Activated CD4-positive, CD25-positive, alpha-beta regulatory T cell treated with anti-CD3 and anti-CD28 coated beads, Interleukin-2, amount 50 U/mL, for 24 hours (primary cell): ENCODE data around the gene MAP4K3.

ENCODE experiments used
- ATAC-seq, 2 donors: fragments of 150-1000 bp; cut with Tn5 transposase; one replicate each; pipeline ENCODE4 v1.10.0; 2021; ENCODE audit warnings: mild to moderate bottlenecking in 1 of 2, moderate library complexity in 1 of 2

Gene MAP4K3

DNA sequence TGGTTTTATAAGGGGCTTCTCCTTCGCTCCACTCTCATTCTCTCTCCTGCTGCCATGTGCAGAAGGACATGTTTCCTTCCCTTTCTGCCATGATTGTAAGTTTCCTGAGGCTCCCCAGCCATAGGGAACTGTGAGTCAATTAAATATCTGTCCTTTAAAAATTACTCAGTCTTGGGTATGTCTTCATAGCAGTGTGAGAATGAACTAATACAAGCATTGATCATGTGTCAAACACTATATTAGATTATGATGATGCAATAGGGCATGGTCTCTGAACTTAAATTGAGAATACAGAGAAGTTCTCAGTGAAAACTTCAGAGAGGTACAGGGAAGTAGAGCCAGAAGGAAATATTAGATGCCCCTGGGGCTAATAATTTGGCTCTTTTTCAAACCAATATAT lies 5.9 kb upstream of the MAP4K3 start:
- ATAC-seq = no peak

- peak; percentile 67 to 70 for ATAC-seq
Measured at GRCh38 chr2:39437522-39438296, 624 bp upstream of the MAP4K3 start.

DNA sequence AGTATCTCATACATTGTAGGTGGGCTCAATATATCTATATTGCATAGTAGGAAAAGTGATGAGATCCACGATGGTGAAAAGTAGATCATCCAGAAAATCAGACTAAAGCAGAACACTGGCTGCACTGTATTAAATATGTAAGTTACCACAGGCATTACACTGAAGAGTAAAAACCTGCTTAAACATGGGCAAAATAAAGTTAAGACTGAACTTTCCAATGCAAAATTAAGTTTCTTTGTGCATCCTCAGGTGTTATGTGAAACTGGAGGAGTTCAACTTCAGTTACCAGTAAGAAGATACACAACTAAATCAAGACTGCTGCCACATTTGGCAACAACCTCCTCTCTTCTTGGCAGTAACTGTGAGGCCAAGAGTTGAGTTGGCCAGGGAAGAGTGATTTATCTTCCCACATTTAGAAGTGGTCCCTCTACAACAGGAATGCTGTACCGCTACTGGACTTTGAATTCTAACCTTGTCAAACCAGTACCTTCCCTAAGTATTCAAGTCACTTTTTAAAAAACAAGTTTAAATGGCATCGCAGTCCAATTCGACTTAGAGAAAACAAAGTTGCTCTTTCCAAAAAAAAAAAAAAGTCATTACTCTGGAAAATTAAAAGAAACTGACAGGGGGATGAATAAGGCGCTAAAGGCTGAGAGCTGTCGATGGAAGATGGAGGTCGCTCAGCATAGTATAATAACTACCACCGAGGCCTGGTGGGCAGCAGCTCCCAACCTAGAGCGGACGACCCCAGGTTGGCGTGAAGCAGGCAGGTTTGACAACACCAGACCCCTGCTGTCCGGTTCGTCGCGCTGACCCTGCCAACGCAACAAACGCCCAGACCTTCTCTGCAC lies 1.1 kb downstream of the MAP4K3 start:
- no peak for ATAC-seq

DNA sequence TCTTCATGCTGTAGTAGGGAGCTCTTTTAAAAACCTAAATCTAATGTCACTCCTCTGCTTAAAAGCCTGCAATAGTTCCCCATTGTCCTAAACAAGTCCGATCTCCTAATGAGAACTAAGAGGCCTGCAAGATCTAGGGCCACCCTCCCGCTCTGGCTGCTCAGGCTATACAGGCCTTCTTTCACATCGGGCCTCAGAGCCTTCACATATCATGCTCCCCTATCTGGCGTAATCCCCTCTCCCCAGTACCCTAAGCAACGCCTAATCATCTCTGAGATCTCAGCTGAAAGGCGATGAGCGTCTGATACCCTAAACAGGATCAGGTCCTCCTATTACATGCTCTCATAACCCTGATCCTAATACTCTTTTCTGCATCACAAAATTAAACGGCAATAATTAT lies 1.9 kb downstream of the MAP4K3 start:
- ATAC-seq = no peak

GRCh38 chr2:39434233-39434897 lies 2.7 kb downstream of the MAP4K3 start:
- ATAC-seq = no peak

GRCh38 chr2:39433586-39434195 lies 3.4 kb downstream of the MAP4K3 start:
- ATAC-seq = no peak

GRCh38 chr2:39432701-39433100 lies 4.4 kb downstream of the MAP4K3 start:
- ATAC-seq = no peak

GRCh38 chr2:39431592-39432316 lies 5.3 kb downstream of the MAP4K3 start:
- ATAC-seq = peak; percentile 30 to 58

DNA sequence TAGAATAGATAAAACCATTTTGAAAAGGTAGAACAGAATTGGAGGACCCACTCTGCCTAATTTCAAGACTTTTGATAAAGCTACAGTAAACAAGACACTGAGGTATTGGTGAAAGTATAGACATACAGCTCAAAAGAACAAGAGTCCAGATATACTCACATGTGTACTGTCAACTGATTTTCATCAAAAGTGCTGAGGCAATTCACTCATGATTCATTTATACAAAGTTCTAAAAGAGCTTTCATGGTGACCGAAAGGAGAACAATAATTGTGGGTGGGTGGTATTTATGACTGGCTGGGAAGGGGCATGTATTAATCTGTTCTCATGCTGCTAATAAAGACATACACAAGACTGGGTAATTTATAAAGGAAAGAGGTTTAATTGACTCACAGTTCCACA lies 7.3 kb downstream of the MAP4K3 start:
- ATAC-seq = peak; percentile 64 to 72

DNA sequence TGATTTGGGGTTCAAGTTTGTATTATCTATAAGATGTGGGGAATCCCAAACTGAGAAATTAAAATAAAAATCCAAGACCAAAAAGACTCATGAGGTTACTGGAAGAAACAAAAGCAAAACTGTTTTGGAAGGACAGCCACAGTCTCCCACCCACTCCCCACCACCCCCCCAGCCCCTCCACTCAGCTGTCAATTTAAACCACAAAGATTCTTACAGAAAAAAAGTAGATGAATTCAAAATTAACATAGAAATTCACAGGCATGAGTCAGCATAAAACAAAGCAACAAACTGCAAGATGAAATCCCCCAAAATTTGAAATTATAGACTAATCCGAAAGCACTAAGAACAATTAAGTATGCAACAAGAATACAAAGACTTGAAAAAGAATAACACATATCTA lies 12.1 kb downstream of the MAP4K3 start:
- no peak for ATAC-seq

GRCh38 chr2:39422700-39423099 lies 14.4 kb downstream of the MAP4K3 start:
- ATAC-seq = no peak

DNA sequence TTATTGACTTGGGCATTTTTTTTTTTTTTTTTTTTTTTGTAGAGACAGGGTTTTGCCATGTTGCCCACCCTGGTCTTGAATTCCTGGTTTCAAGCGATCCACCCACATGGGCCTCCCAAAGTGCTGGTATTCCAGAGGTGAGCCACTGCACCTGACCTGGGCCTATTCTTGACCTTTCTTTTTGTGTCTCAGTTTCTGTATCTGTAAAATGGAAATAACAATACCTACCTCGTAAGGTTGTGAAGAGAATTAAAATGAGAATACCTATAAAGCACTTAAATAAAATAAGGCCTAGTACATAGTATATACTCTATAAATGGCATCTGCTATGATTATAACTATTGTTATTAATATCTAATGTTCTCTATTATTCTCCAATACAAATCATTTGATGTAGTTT lies 15.7 kb downstream of the MAP4K3 start:
- ATAC-seq = no peak

GRCh38 chr2:39419282-39420223 lies 17.5 kb downstream of the MAP4K3 start:
- no peak for ATAC-seq

- ATAC-seq = no peak
Measured at GRCh38 chr2:39418491-39418890, 18.6 kb downstream of the MAP4K3 start.

- ATAC-seq = no peak
Measured at GRCh38 chr2:39416140-39416539, 20.9 kb downstream of the MAP4K3 start.

DNA sequence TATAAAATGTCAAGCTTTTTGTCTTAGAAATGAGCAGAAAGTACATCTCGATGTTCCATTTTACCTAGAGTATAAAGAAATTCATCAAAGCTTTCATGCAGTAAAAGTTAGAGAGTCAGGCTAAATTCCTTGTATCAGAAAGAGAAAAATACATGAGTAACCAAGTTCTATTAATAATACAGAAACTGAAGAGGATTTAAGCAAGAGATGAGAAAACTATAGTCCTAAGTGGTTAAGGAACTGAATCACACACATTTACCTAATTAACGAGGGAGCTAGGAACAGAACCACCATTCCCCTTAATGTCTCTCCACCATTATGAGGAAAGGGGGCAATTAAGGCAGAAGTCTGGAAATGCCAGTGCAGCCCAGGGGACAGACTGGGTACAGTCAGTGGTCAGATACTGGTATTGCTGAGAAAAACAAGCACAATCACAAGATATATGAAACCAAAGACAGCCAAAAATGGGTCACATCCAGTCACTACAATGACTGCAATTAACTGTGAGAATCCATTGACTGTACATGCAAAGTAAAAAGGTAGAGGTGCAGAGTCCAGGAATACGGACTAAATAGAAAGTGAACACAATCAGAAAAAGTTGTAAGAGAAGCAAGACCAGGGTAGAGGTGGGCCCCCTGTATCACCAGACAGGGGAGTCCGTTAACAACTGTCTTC lies 23.9 kb downstream of the MAP4K3 start:
- ATAC-seq = peak; percentile 59 to 63

DNA sequence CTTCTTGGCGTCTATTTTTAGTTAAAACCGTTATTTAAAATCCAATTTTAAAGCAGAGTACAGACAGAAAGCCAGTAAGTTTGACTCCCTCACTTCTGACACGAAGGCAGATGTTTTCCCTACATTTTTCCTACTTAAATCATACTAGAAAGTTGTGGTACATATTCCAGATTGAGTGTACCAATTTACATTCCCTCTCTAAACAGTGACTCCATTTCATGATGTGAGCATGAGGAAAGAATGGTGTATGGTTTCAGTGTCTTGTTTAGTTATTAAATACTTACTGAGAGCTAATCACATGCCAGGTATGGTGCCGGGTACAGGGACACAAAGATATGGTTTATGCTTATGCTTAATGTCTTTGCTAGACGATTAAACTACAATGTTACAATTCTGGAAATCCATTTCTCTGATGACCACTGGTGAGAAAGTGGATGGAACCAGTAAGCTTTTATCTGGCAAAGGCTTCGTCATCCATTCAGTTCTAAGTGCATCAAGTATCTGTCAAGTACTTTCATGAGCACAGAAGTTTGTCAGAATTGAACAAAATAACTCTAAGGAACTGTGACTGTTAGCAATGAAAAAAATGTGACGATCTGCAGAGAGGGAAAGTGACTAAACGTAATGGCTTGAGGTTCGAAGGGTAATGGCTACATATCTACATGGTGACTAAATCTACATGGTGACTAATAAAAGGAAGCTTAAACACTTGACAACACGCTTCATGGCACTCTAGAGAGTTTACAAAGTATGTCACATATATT lies 25.7 kb downstream of the MAP4K3 start:
- peak; percentile 49 to 65 for ATAC-seq

DNA sequence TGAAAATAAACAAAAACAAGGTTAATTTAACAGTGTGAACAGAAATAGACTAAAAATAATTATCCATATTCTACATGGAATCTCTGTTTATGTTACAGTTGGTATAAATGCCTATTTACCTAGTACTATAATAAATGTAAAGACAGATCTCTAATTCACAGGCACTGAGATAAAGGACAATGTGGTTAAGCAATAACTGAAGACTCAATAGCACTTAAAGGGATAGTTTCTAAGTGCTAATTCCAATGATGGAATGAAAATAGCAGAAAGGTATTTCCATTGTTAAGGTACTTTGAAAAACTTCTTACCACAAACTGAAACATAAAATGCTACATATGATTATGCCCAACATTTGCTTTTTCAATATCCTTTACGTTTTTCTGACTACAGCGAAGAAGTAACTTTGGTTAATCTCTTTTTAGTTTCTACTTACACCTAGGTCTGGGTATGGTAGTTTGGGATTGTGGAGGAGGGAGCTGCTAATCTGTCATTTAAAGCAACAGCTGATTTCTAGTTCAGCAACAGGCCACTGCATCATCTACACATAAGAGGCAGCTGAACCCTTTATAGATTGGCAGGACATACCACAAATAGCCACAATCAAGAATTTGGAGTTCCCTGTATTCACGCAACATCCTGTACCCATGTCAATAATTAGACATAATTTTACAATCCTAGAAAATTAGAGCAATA lies 27.2 kb downstream of the MAP4K3 start:
- no peak for ATAC-seq
